Nasal cavity respiratory epithelium epithelial cell of viscerocranial mucosa (primary cell): ENCODE data around the gene MYH7B. TPM values are rescaled to one million over a fixed set of nuclear protein-coding genes. Genes with fewer than 3 reads are reported as not detected.

Experiments used
- total RNA-seq: library from RNA; depleted of rRNA; stranded (reverse); fragments of >200 nt; gene quantifications from 2 replicates; pipeline ENCODE4 v1.2.3, GENCODE V29; 2014

The MYH7B gene
- under 0.01 TPM in 2 replicates for total RNA-seq

GRCh38 chr20:34955231-34956040, at the start of gene MYH7B, which contains the start of gene GSS:
Gene MYH7B (plus strand): TSS chr20:34955868. CDS start chr20:34978006, 22,138 bp downstream.
Gene GSS (minus strand): TSS chr20:34955806. CDS start chr20:34951852, 3,954 bp downstream.

Other genes with a start within 250 kb of the MYH7B start
- gene NCOA6, start 130.2 kb upstream of the MYH7B start, total RNA-seq, result 5.8 and 10.9 TPM in 2 replicates
- gene GGT7, start 83.0 kb upstream of the MYH7B start, total RNA-seq, result 1.4 and 6.7 TPM in 2 replicates
- 47.7 and 47.8 TPM in 2 replicates for gene ACSS2, start 79.3 kb upstream of the MYH7B start, total RNA-seq
- gene GSS, start 62 bp upstream of the MYH7B start, total RNA-seq, result 86.6 and 96.7 TPM in 2 replicates
- gene TRPC4AP, start 136.9 kb downstream of the MYH7B start, total RNA-seq, result 32.8 and 54.8 TPM in 2 replicates
- gene EDEM2, start 191.5 kb downstream of the MYH7B start, total RNA-seq, result 51.0 and 74.8 TPM in 2 replicates
- gene PROCR, start 216.2 kb downstream of the MYH7B start, total RNA-seq, result 14.2 and 100 TPM in 2 replicates